Activated T-helper 1 cell treated with anti-CD3 and anti-CD28 coated beads, Interleukin-12 subunit alpha, Interleukin-12 subunit beta, Interleukin-2, Interleukin-4 antibody, amounts not matched to agents 30 ng/mL and 10 ng/mL and 1 ng/mL, durations not matched to agents 14 hours and 24 hours and 36 hours (primary cell): ENCODE measurements around the gene EIF4A3. TPM values are rescaled to one million over a fixed set of nuclear protein-coding genes. Genes with fewer than 3 reads are reported as not detected.

Source experiments
- DNase-seq: peaks from one replicate; pipeline ENCODE4 v3.0.0; 2021; ENCODE audit warnings: low spot score
- H3K27ac Mint-ChIP-seq: one replicate; pipeline ENCODE4 v1.8.0; 2021; ENCODE audit warnings: mild to moderate bottlenecking, mixed read lengths
- H3K27me3 Mint-ChIP-seq: one replicate; pipeline ENCODE4 v1.8.0; 2022; ENCODE audit warnings: mild to moderate bottlenecking, moderate library complexity, mixed read lengths; ENCODE audit not compliant: insufficient read depth
- H3K36me3 Mint-ChIP-seq: one replicate; pipeline ENCODE4 v1.8.0; 2021; ENCODE audit warnings: low read depth, mixed read lengths
- H3K4me1 Mint-ChIP-seq: one replicate; pipeline ENCODE4 v1.8.0; 2021; ENCODE audit warnings: low read depth, mixed read lengths
- H3K4me3 Mint-ChIP-seq: one replicate; pipeline ENCODE4 v1.8.0; 2021; ENCODE audit warnings: mild to moderate bottlenecking, moderate library complexity, mixed read lengths
- H3K9me3 Mint-ChIP-seq: one replicate; pipeline ENCODE4 v1.8.0; 2021; ENCODE audit warnings: mixed read lengths
- intact Hi-C: fragments of 100-400 bp; cut with micrococcal nuclease; formaldehyde crosslinking; loops from one replicate; pipeline ENCODE4 v1.15.1; 2024
- total RNA-seq: library from RNA; stranded (reverse); gene quantifications from 2 replicates; pipeline ENCODE4 v1.2.3, GENCODE V29; 2022

The EIF4A3 gene
- total RNA-seq, 1 donor from 2014 or later, result 182 TPM

- no peak for DNase-seq
- H3K36me3 Mint-ChIP-seq, result no peaks in the 10 kb centered on the region
- H3K9me3 Mint-ChIP-seq, result no peaks in the 10 kb centered on the region
- intact Hi-C loops, result no loop called here
- no peak overlapping the region for H3K4me3 Mint-ChIP-seq
- no peaks in the 10 kb centered on the region for H3K4me1 Mint-ChIP-seq
- H3K27ac Mint-ChIP-seq, result no peak overlapping the region
- H3K27me3 Mint-ChIP-seq, result peaks cover 3% of the 10 kb centered on the region
Observed at GRCh38 chr17:80183581-80184422, 36.9 kb upstream of the EIF4A3 start.

GRCh38 chr17:80182845-80183223, 35.9 kb upstream of the EIF4A3 start:
- Mint-ChIP-seq H3K9me3 (no peaks in the 10 kb centered on the region), H3K27ac (no peak overlapping the region), H3K4me1 (no peaks in the 10 kb centered on the region), H3K36me3 (no peaks in the 10 kb centered on the region), H3K4me3 (no peak overlapping the region), H3K27me3 (peaks cover 3% of the 10 kb centered on the region)
- no peak for DNase-seq
- intact Hi-C loops, result no loop called here

GRCh38 chr17:80182118-80182844, 35.4 kb upstream of the EIF4A3 start:
- H3K9me3 Mint-ChIP-seq, result no peaks in the 10 kb centered on the region
- H3K27ac Mint-ChIP-seq, result no peak overlapping the region
- no peaks in the 10 kb centered on the region for H3K36me3 Mint-ChIP-seq
- DNase-seq, result no peak
- no peaks in the 10 kb centered on the region for H3K4me1 Mint-ChIP-seq
- intact Hi-C loops, result no loop called here
- peaks cover 3% of the 10 kb centered on the region for H3K27me3 Mint-ChIP-seq
- no peak overlapping the region for H3K4me3 Mint-ChIP-seq

- intact Hi-C loops, result no loop called here
- Mint-ChIP-seq H3K36me3 (no peaks in the 10 kb centered on the region), H3K4me3 (no peak overlapping the region), H3K4me1 (no peaks in the 10 kb centered on the region), H3K9me3 (no peaks in the 10 kb centered on the region), H3K27ac (no peak overlapping the region), H3K27me3 (peaks cover 3% of the 10 kb centered on the region)
- no peak for DNase-seq
Observed at GRCh38 chr17:80181431-80181830, 34.5 kb upstream of the EIF4A3 start.

GRCh38 chr17:80180192-80180591, 33.3 kb upstream of the EIF4A3 start:
- Mint-ChIP-seq H3K36me3 (no peaks in the 10 kb centered on the region), H3K27ac (no peak overlapping the region)

GRCh38 chr17:80177986-80178595, 31.2 kb upstream of the EIF4A3 start:
- H3K27me3 Mint-ChIP-seq, result peaks cover 4% of the 10 kb centered on the region
- intact Hi-C loops, result no loop called here

More at GRCh38 chr17:80180192-80180591, 33.3 kb upstream of the EIF4A3 start:
- H3K4me1 Mint-ChIP-seq, result no peaks in the 10 kb centered on the region
- H3K27me3 Mint-ChIP-seq, result peaks cover 3% of the 10 kb centered on the region
- intact Hi-C loops, result no loop called here
- H3K9me3 Mint-ChIP-seq, result no peaks in the 10 kb centered on the region
- H3K4me3 Mint-ChIP-seq, result no peak overlapping the region
- DNase-seq, result no peak

GRCh38 chr17:80176757-80177156, 29.8 kb upstream of the EIF4A3 start:
- intact Hi-C loops, result no loop called here
- Mint-ChIP-seq H3K9me3 (no peaks in the 10 kb centered on the region), H3K27me3 (peaks cover 8% of the 10 kb centered on the region), H3K4me1 (no peaks in the 10 kb centered on the region), H3K27ac (no peak overlapping the region), H3K4me3 (no peak overlapping the region), H3K36me3 (no peaks in the 10 kb centered on the region)
- DNase-seq, result no peak

More at GRCh38 chr17:80177986-80178595, 31.2 kb upstream of the EIF4A3 start:
- Mint-ChIP-seq H3K27ac (no peak overlapping the region), H3K36me3 (no peaks in the 10 kb centered on the region), H3K9me3 (no peaks in the 10 kb centered on the region), H3K4me1 (no peaks in the 10 kb centered on the region), H3K4me3 (no peak overlapping the region)
- DNase-seq, result no peak

GRCh38 chr17:80173916-80174315, 27.0 kb upstream of the EIF4A3 start:
- Mint-ChIP-seq H3K27me3 (peaks cover 11% of the 10 kb centered on the region), H3K4me1 (no peaks in the 10 kb centered on the region), H3K9me3 (no peaks in the 10 kb centered on the region), H3K4me3 (no peak overlapping the region), H3K27ac (no peak overlapping the region), H3K36me3 (no peaks in the 10 kb centered on the region)
- DNase-seq, result no peak
- intact Hi-C loops, result no loop called here

- no peaks in the 10 kb centered on the region for H3K9me3 Mint-ChIP-seq
- H3K27ac Mint-ChIP-seq, result no peak overlapping the region
- intact Hi-C loops, result no loop called here
- H3K27me3 Mint-ChIP-seq, result peaks cover 10% of the 10 kb centered on the region
- no peak for DNase-seq
- no peaks in the 10 kb centered on the region for H3K4me1 Mint-ChIP-seq
- H3K36me3 Mint-ChIP-seq, result no peaks in the 10 kb centered on the region
- no peak overlapping the region for H3K4me3 Mint-ChIP-seq
Observed at GRCh38 chr17:80173126-80173525, 26.2 kb upstream of the EIF4A3 start.

GRCh38 chr17:80171681-80172080, 24.8 kb upstream of the EIF4A3 start:
- intact Hi-C loops, result no loop called here
- H3K27me3 Mint-ChIP-seq, result peaks cover 15% of the 10 kb centered on the region
- H3K27ac Mint-ChIP-seq, result no peak overlapping the region
- DNase-seq, result no peak
- H3K9me3 Mint-ChIP-seq, result no peaks in the 10 kb centered on the region
- H3K4me1 Mint-ChIP-seq, result no peaks in the 10 kb centered on the region
- H3K4me3 Mint-ChIP-seq, result no peak overlapping the region
- H3K36me3 Mint-ChIP-seq, result no peaks in the 10 kb centered on the region

- Mint-ChIP-seq H3K27ac (no peak within 1 kb of the TSS), H3K4me3 (no peak within 1 kb of the TSS), H3K36me3 (no peaks in the 10 kb centered on the region), H3K27me3 (peaks cover 15% of the 10 kb centered on the region), H3K9me3 (no peaks in the 10 kb centered on the region), H3K4me1 (no peaks in the 10 kb centered on the region)
- no peak for DNase-seq
- intact Hi-C loops, result no loop called here
Observed at GRCh38 chr17:80169784-80170500, 23.0 kb upstream of the EIF4A3 start, which contains the start of gene CARD14. Gene CARD14, plus strand, starts transcription at chr17:80170030. Its CDS starts 11,409 bp downstream, at chr17:80181439.

GRCh38 chr17:80169107-80169506, 22.2 kb upstream of the EIF4A3 start:
- intact Hi-C loops, result no loop called here
- no peak overlapping the region for H3K27ac Mint-ChIP-seq
- no peaks in the 10 kb centered on the region for H3K36me3 Mint-ChIP-seq
- H3K27me3 Mint-ChIP-seq, result peaks cover 15% of the 10 kb centered on the region
- H3K9me3 Mint-ChIP-seq, result no peaks in the 10 kb centered on the region
- no peak for DNase-seq
- H3K4me1 Mint-ChIP-seq, result no peaks in the 10 kb centered on the region
- no peak overlapping the region for H3K4me3 Mint-ChIP-seq
